ENCODE data around the gene TTLL9.

DNA sequence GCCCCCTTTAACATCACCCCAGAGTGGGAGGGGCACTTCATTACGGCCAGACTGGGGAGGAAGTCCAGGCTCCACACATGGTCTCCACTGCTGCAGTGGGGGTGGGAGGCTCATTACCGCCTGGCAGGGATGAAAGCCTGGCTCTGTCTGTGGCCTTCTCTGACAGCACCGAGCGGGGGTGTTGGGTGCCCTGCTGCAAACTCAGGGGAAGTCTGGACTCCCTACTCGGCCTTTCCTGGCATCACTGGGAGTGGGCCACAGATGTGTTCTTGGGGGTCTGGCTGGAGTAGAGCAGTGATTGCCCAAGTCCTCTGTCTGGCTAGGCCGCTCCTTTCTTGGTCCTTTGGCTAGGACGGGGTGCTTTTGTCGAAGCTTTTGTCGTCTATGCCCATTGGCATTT is 27.1 kb downstream of the TTLL9 start:
- TF ChIP-seq, protein P1, sequence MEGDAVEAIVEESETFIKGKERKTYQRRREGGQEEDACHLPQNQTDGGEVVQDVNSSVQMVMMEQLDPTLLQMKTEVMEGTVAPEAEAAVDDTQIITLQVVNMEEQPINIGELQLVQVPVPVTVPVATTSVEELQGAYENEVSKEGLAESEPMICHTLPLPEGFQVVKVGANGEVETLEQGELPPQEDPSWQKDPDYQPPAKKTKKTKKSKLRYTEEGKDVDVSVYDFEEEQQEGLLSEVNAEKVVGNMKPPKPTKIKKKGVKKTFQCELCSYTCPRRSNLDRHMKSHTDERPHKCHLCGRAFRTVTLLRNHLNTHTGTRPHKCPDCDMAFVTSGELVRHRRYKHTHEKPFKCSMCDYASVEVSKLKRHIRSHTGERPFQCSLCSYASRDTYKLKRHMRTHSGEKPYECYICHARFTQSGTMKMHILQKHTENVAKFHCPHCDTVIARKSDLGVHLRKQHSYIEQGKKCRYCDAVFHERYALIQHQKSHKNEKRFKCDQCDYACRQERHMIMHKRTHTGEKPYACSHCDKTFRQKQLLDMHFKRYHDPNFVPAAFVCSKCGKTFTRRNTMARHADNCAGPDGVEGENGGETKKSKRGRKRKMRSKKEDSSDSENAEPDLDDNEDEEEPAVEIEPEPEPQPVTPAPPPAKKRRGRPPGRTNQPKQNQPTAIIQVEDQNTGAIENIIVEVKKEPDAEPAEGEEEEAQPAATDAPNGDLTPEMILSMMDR (IDR thresholded peaks at IDR 0.05): no peak
- no peak for TF ChIP-seq POLR2A (IDR thresholded peaks at IDR 0.05)

Measured in esophagus squamous epithelium (tissue), 4 donors.